ENCODE results near the gene NPR3.
"Not testable (repeated sequence)": the region's sequence is repeated elsewhere in the genome, so short reads cannot be mapped to it uniquely, and the experiment has no call there.

NPR3 gene

GRCh38 chr5:32783661-32784060 lies 72.5 kb downstream of the NPR3 start:
- H3K36me3 Mint-ChIP-seq (ENCODE audit: insufficient read depth), result peaks cover 7% of the 10 kb centered on the region
- H3K27me3 Mint-ChIP-seq, result peaks cover 0 to 11% of the 10 kb centered on the region in 2 donors
- ATAC-seq (replicated peaks) (no peak), DNase-seq (no peak)
- no peak overlapping the region for H3K27ac Mint-ChIP-seq
- H3K4me3 Mint-ChIP-seq, result no peak overlapping the region
- H3K9me3 Mint-ChIP-seq, result peaks cover 0 to 5% of the 10 kb centered on the region in 2 donors
- no peaks in the 10 kb centered on the region for H3K4me1 Mint-ChIP-seq (ENCODE audit: low read depth in 2 of 2)

- ATAC-seq (replicated peaks), result no peak
- DNase-seq, result no peak
- H3K27me3 Mint-ChIP-seq, result peaks cover 0 to 11% of the 10 kb centered on the region in 2 donors
These were observed 74.6 kb downstream of the NPR3 start for GRCh38 chr5:32785611-32786254.

GRCh38 chr5:32786311-32786710 lies 75.2 kb downstream of the NPR3 start:
- no peak for DNase-seq
- Mint-ChIP-seq H3K36me3 (ENCODE audit: insufficient read depth) (peaks cover 7% of the 10 kb centered on the region), H3K27ac (no peak overlapping the region)

More at GRCh38 chr5:32785611-32786254, 74.6 kb downstream of the NPR3 start:
- Mint-ChIP-seq H3K4me3 (no peak overlapping the region), H3K27ac (no peak overlapping the region), H3K9me3 (peaks cover 0 to 4% of the 10 kb centered on the region in 2 donors), H3K4me1 (ENCODE audit: low read depth in 2 of 2) (no peaks in the 10 kb centered on the region), H3K36me3 (ENCODE audit: insufficient read depth) (peaks cover 7% of the 10 kb centered on the region)

GRCh38 chr5:32790411-32790951 lies 79.4 kb downstream of the NPR3 start:
- DNase-seq (no peak), ATAC-seq (replicated peaks) (no peak)
- H3K36me3 Mint-ChIP-seq (ENCODE audit: insufficient read depth), result no peaks in the 10 kb centered on the region
- H3K4me1 Mint-ChIP-seq (ENCODE audit: low read depth in 2 of 2), result no peaks in the 10 kb centered on the region
- peaks cover 0 to 4% of the 10 kb centered on the region in 2 donors for H3K9me3 Mint-ChIP-seq
- H3K4me3 Mint-ChIP-seq, result no peak overlapping the region
- H3K27me3 Mint-ChIP-seq, result peaks cover 0 to 11% of the 10 kb centered on the region in 2 donors
- H3K27ac Mint-ChIP-seq, result no peak overlapping the region

More at GRCh38 chr5:32786311-32786710, 75.2 kb downstream of the NPR3 start:
- no peak for ATAC-seq (replicated peaks)
- Mint-ChIP-seq H3K9me3 (peaks cover 0 to 4% of the 10 kb centered on the region in 2 donors), H3K27me3 (peaks cover 0 to 11% of the 10 kb centered on the region in 2 donors), H3K4me1 (ENCODE audit: low read depth in 2 of 2) (no peaks in the 10 kb centered on the region), H3K4me3 (no peak overlapping the region)

- Mint-ChIP-seq H3K36me3 (ENCODE audit: insufficient read depth) (no peaks in the 10 kb centered on the region), H3K27ac (no peak overlapping the region), H3K4me1 (ENCODE audit: low read depth in 2 of 2) (no peaks in the 10 kb centered on the region), H3K4me3 (no peak overlapping the region), H3K27me3 (peaks cover 0 to 11% of the 10 kb centered on the region in 2 donors), H3K9me3 (peaks cover 0 to 2% of the 10 kb centered on the region in 2 donors)
- DNase-seq (no peak), ATAC-seq (replicated peaks) (no peak)
These were observed 80.6 kb downstream of the NPR3 start for GRCh38 chr5:32791536-32792243.

GRCh38 chr5:32794086-32794485 lies 83.0 kb downstream of the NPR3 start:
- Mint-ChIP-seq H3K36me3 (ENCODE audit: insufficient read depth) (no peaks in the 10 kb centered on the region), H3K27ac (no peak overlapping the region), H3K4me1 (ENCODE audit: low read depth in 2 of 2) (no peaks in the 10 kb centered on the region), H3K9me3 (peaks cover 0 to 2% of the 10 kb centered on the region in 2 donors), H3K27me3 (no peaks in the 10 kb centered on the region), H3K4me3 (no peak overlapping the region)
- DNase-seq (no peak), ATAC-seq (replicated peaks) (no peak)

GRCh38 chr5:32802764-32803163 lies 91.6 kb downstream of the NPR3 start:
- ATAC-seq (replicated peaks) (no peak), DNase-seq (no peak)
- Mint-ChIP-seq H3K9me3 (peaks cover 3 to 11% of the 10 kb centered on the region in 2 donors), H3K27ac (no peak overlapping the region), H3K36me3 (ENCODE audit: insufficient read depth) (no peaks in the 10 kb centered on the region), H3K4me1 (ENCODE audit: low read depth in 2 of 2) (no peaks in the 10 kb centered on the region), H3K27me3 (no peaks in the 10 kb centered on the region), H3K4me3 (no peak overlapping the region)

- peaks cover 3 to 11% of the 10 kb centered on the region in 2 donors for H3K9me3 Mint-ChIP-seq
- H3K27me3 Mint-ChIP-seq, result no peaks in the 10 kb centered on the region
- H3K4me1 Mint-ChIP-seq (ENCODE audit: low read depth in 2 of 2), result no peaks in the 10 kb centered on the region
- no peak for DNase-seq
- H3K27ac Mint-ChIP-seq, result no peak overlapping the region
- H3K36me3 Mint-ChIP-seq (ENCODE audit: insufficient read depth), result no peaks in the 10 kb centered on the region
- no peak overlapping the region for H3K4me3 Mint-ChIP-seq
- ATAC-seq (replicated peaks), result no peak
These were observed 92.5 kb downstream of the NPR3 start for GRCh38 chr5:32803656-32804055.

GRCh38 chr5:32805462-32805861 lies 94.3 kb downstream of the NPR3 start:
- H3K27ac Mint-ChIP-seq; H3K27me3 Mint-ChIP-seq; H3K36me3 Mint-ChIP-seq (ENCODE audit: insufficient read depth); ATAC-seq (replicated peaks); H3K4me1 Mint-ChIP-seq (ENCODE audit: low read depth in 2 of 2); H3K4me3 Mint-ChIP-seq; DNase-seq: not testable (repeated sequence)
- peaks cover 6 to 11% of the 10 kb centered on the region in 2 donors for H3K9me3 Mint-ChIP-seq

GRCh38 chr5:32805971-32806638 lies 95.0 kb downstream of the NPR3 start:
- H3K4me1 Mint-ChIP-seq (ENCODE audit: low read depth in 2 of 2), result no peaks in the 10 kb centered on the region
- H3K27me3 Mint-ChIP-seq, result no peaks in the 10 kb centered on the region
- H3K4me3 Mint-ChIP-seq, result no peak overlapping the region
- no peaks in the 10 kb centered on the region for H3K36me3 Mint-ChIP-seq (ENCODE audit: insufficient read depth)
- H3K27ac Mint-ChIP-seq, result no peak overlapping the region
- DNase-seq, result no peak
- H3K9me3 Mint-ChIP-seq, result peaks cover 6 to 11% of the 10 kb centered on the region in 2 donors
- no peak for ATAC-seq (replicated peaks)

- H3K36me3 Mint-ChIP-seq (ENCODE audit: insufficient read depth), result no peaks in the 10 kb centered on the region
- H3K9me3 Mint-ChIP-seq, result peaks cover 2% of the 10 kb centered on the region in 2 donors
- H3K4me1 Mint-ChIP-seq (ENCODE audit: low read depth in 2 of 2), result no peaks in the 10 kb centered on the region
- no peak for ATAC-seq (replicated peaks)
- no peak overlapping the region for H3K4me3 Mint-ChIP-seq
- no peaks in the 10 kb centered on the region for H3K27me3 Mint-ChIP-seq
- DNase-seq, result no peak
- no peak overlapping the region for H3K27ac Mint-ChIP-seq
These were observed 97.7 kb downstream of the NPR3 start for GRCh38 chr5:32808783-32809182.

- Mint-ChIP-seq H3K27me3 (no peaks in the 10 kb centered on the region), H3K4me3 (no peak overlapping the region), H3K4me1 (ENCODE audit: low read depth in 2 of 2) (no peaks in the 10 kb centered on the region), H3K27ac (no peak overlapping the region), H3K36me3 (ENCODE audit: insufficient read depth) (peaks cover 2% of the 10 kb centered on the region), H3K9me3 (peaks cover 0 to 2% of the 10 kb centered on the region in 2 donors)
- ATAC-seq (replicated peaks), result no peak
- DNase-seq, result no peak
These were observed 99.7 kb downstream of the NPR3 start for GRCh38 chr5:32810804-32811203.

GRCh38 chr5:32812399-32812798 lies 101.3 kb downstream of the NPR3 start:
- Mint-ChIP-seq H3K27ac (no peak overlapping the region), H3K36me3 (ENCODE audit: insufficient read depth) (peaks cover 2% of the 10 kb centered on the region), H3K27me3 (no peaks in the 10 kb centered on the region), H3K4me1 (ENCODE audit: low read depth in 2 of 2) (no peaks in the 10 kb centered on the region), H3K4me3 (no peak overlapping the region), H3K9me3 (peaks cover 0 to 2% of the 10 kb centered on the region in 2 donors)
- DNase-seq (no peak), ATAC-seq (replicated peaks) (no peak)
